ENCODE results near the gene FZD4.
A peak's percentile ranks its signal among the peaks of the same experiment; 100 is the strongest.

Gene FZD4

DNA sequence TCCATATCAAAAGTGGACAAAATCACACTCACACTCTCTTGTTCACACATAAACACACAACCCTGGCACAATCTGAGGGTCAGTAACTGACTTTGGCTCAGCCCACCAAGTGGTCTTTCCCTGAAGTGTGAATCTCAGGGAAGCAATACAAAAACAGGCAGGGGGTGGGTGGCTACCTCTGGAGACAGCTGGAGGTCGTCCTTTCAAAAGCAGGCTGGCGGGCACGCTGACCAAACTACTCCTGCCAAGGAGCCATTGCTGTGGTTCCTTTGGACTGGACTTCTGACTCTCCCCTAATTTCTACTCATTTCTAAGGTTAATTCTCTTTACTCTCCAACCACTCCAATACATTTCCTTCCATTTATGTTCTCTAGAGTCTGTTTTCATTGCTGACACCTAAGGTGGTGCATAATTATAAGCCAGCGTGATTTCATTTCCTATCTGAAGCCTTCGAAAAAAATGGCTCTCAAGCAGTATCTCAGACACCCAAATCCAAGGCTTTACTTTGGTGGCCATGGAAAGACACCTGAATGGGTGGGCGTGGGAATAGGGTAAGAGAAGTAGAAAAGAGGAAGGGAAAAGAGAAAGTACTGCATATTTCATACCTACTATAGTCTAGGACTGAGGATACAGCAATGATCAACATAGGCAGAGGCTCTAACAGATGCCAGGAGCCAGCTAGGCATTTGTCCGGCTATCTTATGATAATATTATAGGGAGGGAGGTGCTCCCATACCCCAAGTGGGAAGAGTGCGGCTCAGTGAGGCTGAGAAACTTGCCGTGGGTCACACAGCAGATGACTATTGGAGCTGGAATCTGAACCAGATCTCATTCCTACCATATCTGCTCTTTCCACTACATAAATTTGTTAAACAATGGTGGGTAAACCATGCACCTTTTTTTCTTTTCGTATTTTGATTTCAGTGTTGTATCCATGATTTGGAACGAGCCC lies 22.0 kb downstream of the FZD4 start:
- TF ChIP-seq, protein P1, sequence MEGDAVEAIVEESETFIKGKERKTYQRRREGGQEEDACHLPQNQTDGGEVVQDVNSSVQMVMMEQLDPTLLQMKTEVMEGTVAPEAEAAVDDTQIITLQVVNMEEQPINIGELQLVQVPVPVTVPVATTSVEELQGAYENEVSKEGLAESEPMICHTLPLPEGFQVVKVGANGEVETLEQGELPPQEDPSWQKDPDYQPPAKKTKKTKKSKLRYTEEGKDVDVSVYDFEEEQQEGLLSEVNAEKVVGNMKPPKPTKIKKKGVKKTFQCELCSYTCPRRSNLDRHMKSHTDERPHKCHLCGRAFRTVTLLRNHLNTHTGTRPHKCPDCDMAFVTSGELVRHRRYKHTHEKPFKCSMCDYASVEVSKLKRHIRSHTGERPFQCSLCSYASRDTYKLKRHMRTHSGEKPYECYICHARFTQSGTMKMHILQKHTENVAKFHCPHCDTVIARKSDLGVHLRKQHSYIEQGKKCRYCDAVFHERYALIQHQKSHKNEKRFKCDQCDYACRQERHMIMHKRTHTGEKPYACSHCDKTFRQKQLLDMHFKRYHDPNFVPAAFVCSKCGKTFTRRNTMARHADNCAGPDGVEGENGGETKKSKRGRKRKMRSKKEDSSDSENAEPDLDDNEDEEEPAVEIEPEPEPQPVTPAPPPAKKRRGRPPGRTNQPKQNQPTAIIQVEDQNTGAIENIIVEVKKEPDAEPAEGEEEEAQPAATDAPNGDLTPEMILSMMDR (conservative IDR thresholded peaks at IDR 0.05; ENCODE audit: low read depth), result no peak
- CTCF ChIA-PET, result interaction anchor here (1.1 kb wide), 1 partner anchor 22 kb away, joined by 4 read pairs; no protein-coding TSS in a partner anchor
- H3K27ac ChIP-seq, result no peak overlapping the region
- POLR2A ChIA-PET (ENCODE audit: low non-redundant PET), result no interaction called here
- no peak for DNase-seq (ENCODE audit: low spot score)

DNA sequence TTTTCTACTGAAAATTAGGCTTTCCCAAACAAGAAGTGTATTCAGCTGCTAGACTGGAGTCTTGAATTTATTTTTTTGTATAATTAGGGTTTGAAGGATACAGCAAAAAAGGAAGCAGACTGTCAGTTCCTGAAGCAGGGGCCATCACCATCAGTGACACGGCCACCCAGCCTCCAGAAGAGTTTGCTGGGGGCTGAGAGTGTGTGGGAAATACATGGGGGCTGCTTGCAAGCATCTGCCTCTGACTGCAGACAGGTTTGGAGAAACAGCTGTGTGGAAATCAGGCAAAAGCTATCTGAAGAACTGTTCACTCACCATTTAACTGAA lies 23.0 kb downstream of the FZD4 start:
- POLR2A ChIA-PET (ENCODE audit: low non-redundant PET), result no interaction called here
- CTCF ChIA-PET, result interaction anchor here (1.1 kb wide), 1 partner anchor 21 kb away, joined by 4 read pairs; no protein-coding TSS in a partner anchor
- TF ChIP-seq, protein P1 (conservative IDR thresholded peaks at IDR 0.05; ENCODE audit: low read depth), result no peak
- DNase-seq (ENCODE audit: low spot score), result no peak
- peak overlapping the region; percentile 38; the same call in 1 of the 2 replicates for H3K27ac ChIP-seq

DNA sequence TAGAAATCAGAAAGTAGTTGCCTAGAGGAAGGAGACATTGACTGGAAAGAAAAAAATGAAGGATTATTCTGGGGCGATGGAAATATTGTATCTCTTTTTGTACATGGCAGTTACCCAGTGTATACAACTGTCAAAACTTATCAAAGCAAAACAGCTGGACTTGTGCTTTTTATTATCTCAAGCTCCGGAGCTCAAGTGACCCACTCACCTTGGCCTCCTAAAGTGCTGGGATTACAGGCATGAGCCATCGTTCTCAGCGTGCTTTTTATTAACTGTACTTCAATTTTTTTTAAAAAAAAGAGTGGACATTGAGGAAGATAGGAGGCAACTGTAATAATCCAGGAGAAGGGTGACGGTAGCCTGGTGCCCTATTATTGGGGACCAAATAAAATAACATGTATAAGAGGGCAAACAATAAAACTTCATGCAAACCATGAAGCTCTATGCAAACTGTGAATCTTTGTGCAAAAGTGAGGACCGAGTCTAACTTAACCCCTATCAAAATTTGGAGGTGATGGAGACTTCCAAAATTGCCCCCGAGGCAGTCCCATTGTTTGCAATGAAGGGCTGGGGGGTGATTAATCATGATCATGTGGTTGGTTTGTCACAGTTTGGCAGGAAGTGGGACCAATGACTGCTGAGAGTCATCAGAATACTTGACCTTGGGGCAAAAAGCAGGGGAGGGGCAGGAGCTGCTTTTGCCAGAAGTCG lies 23.5 kb downstream of the FZD4 start:
- ChIA-PET CTCF (interaction anchor here (0.7 kb wide), 1 partner anchor 350 kb away, joined by 3 read pairs; no protein-coding TSS in a partner anchor), POLR2A (ENCODE audit: low non-redundant PET) (no interaction called here)
- TF ChIP-seq, protein P1 (conservative IDR thresholded peaks at IDR 0.05; ENCODE audit: low read depth), result no peak
- peak; percentile 48 for DNase-seq (ENCODE audit: low spot score)
- peak overlapping the region; percentile 38; the same call in 1 of the 2 replicates for H3K27ac ChIP-seq

DNA sequence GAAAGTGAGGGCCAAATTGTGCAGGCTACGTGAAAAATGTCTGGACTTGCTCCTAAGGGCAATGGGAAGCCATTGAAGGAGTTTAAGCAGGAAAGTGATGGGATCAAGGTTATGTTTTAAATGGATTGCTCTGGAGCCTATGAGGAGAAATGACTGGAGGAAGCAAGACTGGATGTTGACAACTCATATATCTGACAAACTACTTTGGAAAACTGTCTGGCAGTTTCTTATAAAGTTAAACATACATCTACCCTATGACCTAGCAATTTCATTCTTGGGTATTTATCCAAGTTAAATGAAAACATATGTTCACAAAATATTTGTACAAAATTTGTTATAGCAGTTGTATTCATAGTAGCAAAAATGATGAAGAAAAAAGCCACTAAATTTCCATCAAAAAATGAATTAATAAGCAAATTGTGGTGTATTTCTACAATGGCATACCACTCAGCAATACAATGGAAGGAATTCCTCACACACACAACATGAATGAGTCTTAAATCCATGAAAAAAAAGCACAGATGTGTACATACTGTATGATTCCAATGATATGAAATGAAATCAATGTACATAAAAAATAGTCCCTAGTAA lies 24.1 kb downstream of the FZD4 start:
- POLR2A ChIA-PET (ENCODE audit: low non-redundant PET), result no interaction called here
- CTCF ChIA-PET, result interaction anchor here (0.7 kb wide), 1 partner anchor 350 kb away, joined by 3 read pairs; no protein-coding TSS in a partner anchor
- DNase-seq (ENCODE audit: low spot score), result no peak
- H3K27ac ChIP-seq, result no peak overlapping the region
- TF ChIP-seq, protein P1 (conservative IDR thresholded peaks at IDR 0.05; ENCODE audit: low read depth), result no peak

DNA sequence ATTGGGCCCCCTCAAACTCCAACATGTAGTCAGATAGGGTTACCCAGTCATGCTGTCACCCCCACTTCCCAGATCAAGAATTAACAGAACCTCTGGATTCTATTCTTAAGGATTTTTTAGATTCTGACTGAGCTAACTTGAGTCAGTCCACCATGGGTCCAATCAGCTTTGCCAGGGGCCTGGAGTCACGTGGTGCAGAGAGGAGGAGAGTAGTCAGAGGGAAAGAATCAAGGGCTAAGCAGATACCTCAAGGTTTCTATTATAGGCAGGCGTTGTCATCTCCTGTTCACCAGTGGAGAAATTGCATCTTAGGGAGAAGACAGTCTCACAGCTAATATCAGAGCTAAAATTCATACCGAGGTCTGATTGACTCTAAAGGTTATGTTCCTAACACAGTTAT lies 28.2 kb downstream of the FZD4 start:
- POLR2A ChIA-PET (ENCODE audit: low non-redundant PET), result no interaction called here
- CTCF ChIA-PET, result interaction anchor here (0.6 to 0.7 kb wide), 2 partner anchors 331 to 522 kb away, joined by 4 to 5 read pairs; no protein-coding TSS in a partner anchor
- H3K27ac ChIP-seq, result no peak overlapping the region
- TF ChIP-seq, protein P1 (conservative IDR thresholded peaks at IDR 0.05; ENCODE audit: low read depth), result no peak
- no peak for DNase-seq (ENCODE audit: low spot score)
